ENCODE results near the gene R3HDM4. TPM values are rescaled to one million over a fixed set of nuclear protein-coding genes. Genes with fewer than 3 reads are reported as not detected.

The R3HDM4 gene
- total RNA-seq, 1 donor, result 134 TPM

- no peaks in the 10 kb centered on the region for H3K9me3 ChIP-seq (ENCODE audit: low read depth, low read length)
- H3K4me3 ChIP-seq (ENCODE audit: low read length), result no peak overlapping the region
- H3K27me3 ChIP-seq (ENCODE audit: insufficient read depth, low read length), result no peaks in the 10 kb centered on the region
- peaks cover 44% of the 10 kb centered on the region for H3K4me1 ChIP-seq (ENCODE audit: insufficient read depth, low read length)
Observed at GRCh38 chr19:939922-940321, 26.9 kb upstream of the R3HDM4 start.

- H3K4me1 ChIP-seq (ENCODE audit: insufficient read depth, low read length), result peaks cover 49% of the 10 kb centered on the region
- H3K4me3 ChIP-seq (ENCODE audit: low read length), result no peak overlapping the region
- no peaks in the 10 kb centered on the region for H3K9me3 ChIP-seq (ENCODE audit: low read depth, low read length)
- H3K27me3 ChIP-seq (ENCODE audit: insufficient read depth, low read length), result no peaks in the 10 kb centered on the region
Observed at GRCh38 chr19:939439-939838, 26.4 kb upstream of the R3HDM4 start.

- peaks cover 60% of the 10 kb centered on the region for H3K4me1 ChIP-seq (ENCODE audit: insufficient read depth, low read length)
- no peaks in the 10 kb centered on the region for H3K27me3 ChIP-seq (ENCODE audit: insufficient read depth, low read length)
- H3K4me3 ChIP-seq (ENCODE audit: low read length), result no peak overlapping the region
- no peaks in the 10 kb centered on the region for H3K9me3 ChIP-seq (ENCODE audit: low read depth, low read length)
Observed at GRCh38 chr19:938233-938923, 25.4 kb upstream of the R3HDM4 start.

DNA sequence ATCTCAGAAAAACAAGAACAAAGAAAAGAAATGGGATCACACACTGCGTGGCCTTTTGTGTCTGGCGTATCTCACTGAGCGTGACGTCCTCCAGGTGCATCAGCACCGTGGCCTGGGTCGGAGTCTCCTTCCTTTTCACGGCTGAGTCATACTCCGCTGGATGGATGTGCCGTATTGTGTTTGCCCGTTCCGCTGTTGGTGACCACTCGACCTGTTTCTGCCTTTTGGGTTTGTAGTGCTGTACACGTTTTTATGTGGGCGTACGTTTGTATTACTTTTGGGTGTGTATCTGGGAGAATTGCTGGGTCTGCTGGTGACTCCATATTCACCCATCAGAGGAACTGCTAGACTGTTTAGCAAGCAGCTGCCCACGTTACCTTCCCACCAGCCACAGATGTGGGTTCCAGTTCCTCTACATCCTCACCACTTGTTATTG, 24.3 kb upstream of the R3HDM4 start:
- no peak overlapping the region for H3K4me3 ChIP-seq (ENCODE audit: low read length)
- H3K9me3 ChIP-seq (ENCODE audit: low read depth, low read length), result no peaks in the 10 kb centered on the region
- H3K27me3 ChIP-seq (ENCODE audit: insufficient read depth, low read length), result no peaks in the 10 kb centered on the region
- H3K4me1 ChIP-seq (ENCODE audit: insufficient read depth, low read length), result peaks cover 71% of the 10 kb centered on the region

GRCh38 chr19:936175-936546, 23.1 kb upstream of the R3HDM4 start:
- H3K4me3 ChIP-seq (ENCODE audit: low read length), result no peak overlapping the region
- H3K4me1 ChIP-seq (ENCODE audit: insufficient read depth, low read length), result peaks cover 69% of the 10 kb centered on the region
- H3K27me3 ChIP-seq (ENCODE audit: insufficient read depth, low read length), result no peaks in the 10 kb centered on the region
- H3K9me3 ChIP-seq (ENCODE audit: low read depth, low read length), result no peaks in the 10 kb centered on the region

GRCh38 chr19:934865-935479, 22.0 kb upstream of the R3HDM4 start:
- Histone ChIP-seq H3K27me3 (ENCODE audit: insufficient read depth, low read length) (no peaks in the 10 kb centered on the region), H3K4me3 (ENCODE audit: low read length) (no peak overlapping the region), H3K9me3 (ENCODE audit: low read depth, low read length) (no peaks in the 10 kb centered on the region), H3K4me1 (ENCODE audit: insufficient read depth, low read length) (peaks cover 57% of the 10 kb centered on the region)

GRCh38 chr19:934197-934840, 21.3 kb upstream of the R3HDM4 start:
- no peak overlapping the region for H3K4me3 ChIP-seq (ENCODE audit: low read length)
- H3K9me3 ChIP-seq (ENCODE audit: low read depth, low read length), result no peaks in the 10 kb centered on the region
- peaks cover 51% of the 10 kb centered on the region for H3K4me1 ChIP-seq (ENCODE audit: insufficient read depth, low read length)
- H3K27me3 ChIP-seq (ENCODE audit: insufficient read depth, low read length), result no peaks in the 10 kb centered on the region

DNA sequence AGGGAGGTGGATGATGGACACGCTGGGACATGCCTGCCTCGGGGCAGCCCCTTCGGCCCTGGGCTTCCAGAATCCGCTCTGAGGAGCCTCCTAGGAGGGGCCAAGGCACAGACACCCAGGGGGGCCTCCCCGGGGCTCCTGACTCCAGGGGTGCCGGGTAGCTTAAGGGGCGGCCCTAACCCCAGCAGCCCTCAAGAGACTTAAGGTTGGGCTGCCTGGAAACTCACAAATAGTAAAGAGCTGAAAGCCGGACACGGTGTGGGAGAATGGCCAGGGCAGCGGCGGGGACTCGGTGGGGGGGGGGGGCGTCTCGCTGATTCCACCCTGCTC, 20.5 kb upstream of the R3HDM4 start:
- Histone ChIP-seq H3K27me3 (ENCODE audit: insufficient read depth, low read length) (no peaks in the 10 kb centered on the region), H3K4me1 (ENCODE audit: insufficient read depth, low read length) (peaks cover 52% of the 10 kb centered on the region), H3K4me3 (ENCODE audit: low read length) (no peak overlapping the region), H3K9me3 (ENCODE audit: low read depth, low read length) (no peaks in the 10 kb centered on the region)

DNA sequence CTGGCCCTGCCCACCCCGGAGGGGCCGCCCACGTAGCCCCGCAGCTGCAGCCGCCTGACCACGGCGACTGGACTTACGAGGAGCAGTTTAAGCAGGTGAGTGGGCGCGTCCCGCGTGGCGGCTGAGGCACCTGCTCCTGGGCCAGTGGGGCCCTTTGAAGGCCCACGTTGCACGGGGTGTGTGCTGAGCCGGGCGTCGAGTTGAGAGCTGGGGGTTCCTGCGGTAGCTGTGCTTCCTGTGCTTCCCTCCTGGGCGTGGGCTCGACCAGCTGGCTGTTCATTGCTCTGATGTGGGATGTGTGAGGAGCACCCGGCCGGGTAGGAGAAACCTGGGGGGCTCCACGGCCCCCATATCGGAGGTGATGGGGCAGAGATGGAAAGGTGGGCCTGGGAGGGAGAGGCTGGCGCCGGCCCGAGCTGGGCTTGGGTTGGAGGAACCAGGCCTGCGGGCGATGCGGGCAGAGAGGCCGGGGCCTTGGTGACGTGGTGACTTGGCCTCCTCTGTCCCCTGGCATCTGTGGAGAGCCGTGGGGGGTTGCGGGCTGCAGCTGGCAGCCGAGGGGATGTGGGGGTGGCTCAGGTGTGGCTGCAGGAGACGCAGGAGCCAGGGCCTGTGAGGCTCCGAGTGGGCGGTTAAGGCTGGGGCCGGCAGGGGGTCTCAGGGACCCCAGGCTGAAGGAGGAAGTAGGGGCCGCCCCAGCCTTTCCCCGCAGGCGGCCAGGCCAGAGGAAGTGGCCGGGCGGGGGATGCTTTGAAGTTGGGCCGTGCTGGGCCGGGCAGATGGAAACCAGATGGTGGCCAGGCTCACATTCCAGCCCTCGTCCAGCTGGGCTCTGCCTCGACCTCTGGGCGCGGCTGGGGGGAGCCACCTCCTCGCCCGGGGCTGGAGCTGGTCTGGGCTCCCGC, 19.9 kb upstream of the R3HDM4 start:
- Histone ChIP-seq H3K4me1 (ENCODE audit: insufficient read depth, low read length) (peaks cover 53% of the 10 kb centered on the region), H3K9me3 (ENCODE audit: low read depth, low read length) (no peaks in the 10 kb centered on the region), H3K4me3 (ENCODE audit: low read length) (no peak overlapping the region), H3K27me3 (ENCODE audit: insufficient read depth, low read length) (no peaks in the 10 kb centered on the region)

DNA sequence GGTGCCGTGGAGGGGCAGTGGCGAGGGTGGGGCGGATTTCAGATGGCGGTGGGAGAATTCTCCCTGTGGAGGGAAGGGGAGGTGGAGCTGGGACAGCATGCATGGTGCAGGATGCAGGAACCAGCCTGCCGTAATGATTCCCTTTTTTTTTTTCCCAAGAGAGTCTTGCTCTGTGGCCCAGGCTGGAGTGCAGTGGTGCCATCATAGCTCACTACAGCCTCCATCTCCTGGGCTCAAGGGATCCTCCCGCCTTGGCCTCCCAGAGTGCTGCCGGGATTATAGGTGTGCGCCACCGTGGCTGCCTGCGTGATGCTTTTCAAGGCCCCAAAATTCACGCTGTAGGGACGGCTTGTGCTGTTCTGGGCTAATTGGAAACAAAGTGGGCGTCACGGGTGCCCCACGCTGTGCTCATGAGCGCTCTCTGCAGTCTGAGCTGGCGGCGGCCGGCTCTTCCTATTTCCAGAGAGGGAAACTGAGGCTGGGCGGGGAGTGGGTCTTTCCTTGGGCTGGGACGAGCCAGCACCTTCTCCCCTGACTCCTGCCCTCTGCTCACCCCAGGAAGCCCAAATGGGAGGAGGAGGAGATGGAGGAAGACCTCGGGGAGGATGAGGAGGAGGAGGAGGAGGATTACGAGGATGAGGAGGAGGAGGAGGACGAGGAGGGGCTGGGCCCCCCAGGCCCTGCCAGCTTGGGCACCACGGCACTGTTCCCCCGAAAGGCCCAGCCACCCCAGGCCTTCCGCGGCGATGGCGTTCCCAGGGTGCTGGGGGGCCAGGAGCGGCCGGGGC, 19.0 kb upstream of the R3HDM4 start:
- no peak overlapping the region for H3K4me3 ChIP-seq (ENCODE audit: low read length)
- no peaks in the 10 kb centered on the region for H3K9me3 ChIP-seq (ENCODE audit: low read depth, low read length)
- H3K4me1 ChIP-seq (ENCODE audit: insufficient read depth, low read length), result peaks cover 52% of the 10 kb centered on the region
- no peaks in the 10 kb centered on the region for H3K27me3 ChIP-seq (ENCODE audit: insufficient read depth, low read length)

GRCh38 chr19:929891-930258, 16.9 kb upstream of the R3HDM4 start:
- H3K9me3 ChIP-seq (ENCODE audit: low read depth, low read length), result no peaks in the 10 kb centered on the region
- H3K27me3 ChIP-seq (ENCODE audit: insufficient read depth, low read length), result no peaks in the 10 kb centered on the region
- no peak overlapping the region for H3K4me3 ChIP-seq (ENCODE audit: low read length)
- peaks cover 48% of the 10 kb centered on the region for H3K4me1 ChIP-seq (ENCODE audit: insufficient read depth, low read length)

DNA sequence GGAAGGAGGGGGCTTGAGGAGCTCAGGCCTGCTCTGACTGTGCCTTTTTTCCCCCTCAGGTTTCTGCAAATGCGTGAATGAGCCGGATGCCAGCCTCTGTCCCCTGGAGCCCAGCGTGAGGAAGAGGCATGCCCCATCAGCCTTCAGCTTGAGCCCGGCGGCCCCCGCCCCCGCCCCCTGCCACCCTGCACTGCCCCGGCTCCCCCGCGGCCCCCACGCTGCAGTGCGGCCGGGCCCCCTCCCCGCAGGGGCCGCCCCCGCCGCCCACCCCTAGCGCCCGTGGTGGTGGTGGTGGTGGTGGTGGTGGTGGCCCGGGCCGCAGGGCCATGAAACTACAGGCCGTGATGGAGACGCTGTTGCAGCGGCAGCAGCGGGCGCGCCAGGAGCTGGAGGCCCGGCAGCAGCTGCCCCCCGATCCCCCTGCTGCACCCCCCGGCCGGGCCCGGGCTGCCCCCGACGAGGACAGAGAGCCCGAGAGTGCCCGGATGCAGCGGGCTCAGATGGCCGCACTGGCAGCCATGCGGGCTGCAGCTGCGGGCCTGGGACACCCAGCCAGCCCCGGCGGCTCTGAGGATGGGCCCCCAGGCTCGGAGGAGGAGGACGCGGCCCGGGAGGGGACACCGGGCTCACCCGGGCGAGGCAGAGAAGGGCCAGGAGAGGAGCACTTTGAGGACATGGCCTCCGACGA, 16.3 kb upstream of the R3HDM4 start:
- peaks cover 48% of the 10 kb centered on the region for H3K4me1 ChIP-seq (ENCODE audit: insufficient read depth, low read length)
- no peaks in the 10 kb centered on the region for H3K27me3 ChIP-seq (ENCODE audit: insufficient read depth, low read length)
- H3K9me3 ChIP-seq (ENCODE audit: low read depth, low read length), result no peaks in the 10 kb centered on the region
- no peak overlapping the region for H3K4me3 ChIP-seq (ENCODE audit: low read length)

GRCh38 chr19:928471-929202, 15.6 kb upstream of the R3HDM4 start:
- Histone ChIP-seq H3K27me3 (ENCODE audit: insufficient read depth, low read length) (no peaks in the 10 kb centered on the region), H3K9me3 (ENCODE audit: low read depth, low read length) (no peaks in the 10 kb centered on the region), H3K4me3 (ENCODE audit: low read length) (no peak overlapping the region), H3K4me1 (ENCODE audit: insufficient read depth, low read length) (peaks cover 48% of the 10 kb centered on the region)
